AG04450 (cell line): ENCODE data around the gene TRIM38. TPM values are rescaled to one million over a fixed set of nuclear protein-coding genes. Genes with fewer than 3 reads are reported as not detected.

Source experiments
- CTCF ChIA-PET: fragments of 300-600, 350-600 bp; formaldehyde crosslinking; extraction: SDS; loops from one replicate; lab custom pipeline; 2022; ENCODE audit warnings: antibody characterized with exemption, inconsistent platforms; lab: Charles Lee
- POLR2A ChIA-PET: fragments of 350-600 bp; formaldehyde crosslinking; extraction: SDS; loops from one replicate; lab custom pipeline; 2021; ENCODE audit warnings: antibody characterized with exemption, inconsistent platforms; lab: Yijun Ruan, JAX
- DNase-seq: peaks from one replicate; pipeline ENCODE4 v3.0.0-alpha.2; 2011; ENCODE audit warnings: low read depth, low spot score
- H3K27ac ChIP-seq: one replicate; pipeline ENCODE4 v1.5.1; 2012; ENCODE audit warnings: low read depth, low read length, control low read depth
- H3K27me3 ChIP-seq: one replicate; pipeline ENCODE4 v1.6.0; 2012; ENCODE audit warnings: low read length; ENCODE audit not compliant: control insufficient read depth, insufficient read depth
- H3K4me3 ChIP-seq: 2 replicates; pipeline ENCODE4 v1.5.1; 2011; ENCODE audit warnings: mild to moderate bottlenecking, low read depth, low read length, control low read depth
- H3K9me3 ChIP-seq: 2 replicates; pipeline ENCODE4 v1.5.1; 2012; ENCODE audit warnings: low read length; ENCODE audit not compliant: control insufficient read depth, insufficient read depth
- CTCF ChIP-seq: IDR thresholded peaks from 2 replicates; pipeline ENCODE4 v1.5.1; 2011; ENCODE audit warnings: low read depth, low read length, control low read depth, inconsistent platforms
- polyA plus RNA-seq: library from polyadenylated mRNA; depleted of rRNA; stranded (reverse); fragments of >200 nt; gene quantifications from 2 replicates; pipeline ENCODE4 v1.2.3, GENCODE V29; 2011

The TRIM38 gene
- polyA plus RNA-seq, 1 experiment, result 9.1 TPM

GRCh38 chr6:25975923-25976560 lies 13.4 kb downstream of the TRIM38 start:
- Histone ChIP-seq H3K9me3 (no peaks in the 10 kb centered on the region), H3K4me3 (no peak overlapping the region), H3K27ac (no peak overlapping the region), H3K27me3 (no peaks in the 10 kb centered on the region)
- CTCF ChIA-PET, result interaction anchor here (1.7 to 4.3 kb wide), 3 partner anchors 16 to 28 kb away, joined by 6 to 27 read pairs (median 22); no protein-coding TSS in a partner anchor
- TF ChIP-seq CTCF, result no peak
- no peak for DNase-seq
- POLR2A ChIA-PET, result no interaction called here

- no peak overlapping the region for H3K4me3 ChIP-seq
- DNase-seq, result no peak
- H3K9me3 ChIP-seq, result no peaks in the 10 kb centered on the region
- TF ChIP-seq CTCF, result no peak
- ChIA-PET CTCF (interaction anchor here (4.1 to 5.8 kb wide), 2 partner anchors 11 to 22 kb away, joined by 33 to 49 read pairs; no protein-coding TSS in a partner anchor), POLR2A (no interaction called here)
- H3K27ac ChIP-seq, result no peak overlapping the region
- H3K27me3 ChIP-seq, result no peaks in the 10 kb centered on the region
Observed at GRCh38 chr6:25980935-25981334, 18.3 kb downstream of the TRIM38 start.

GRCh38 chr6:25981568-25982263 lies 19.1 kb downstream of the TRIM38 start:
- Histone ChIP-seq H3K27me3 (no peaks in the 10 kb centered on the region), H3K4me3 (no peak overlapping the region), H3K9me3 (no peaks in the 10 kb centered on the region), H3K27ac (no peak overlapping the region)
- ChIA-PET POLR2A (interaction anchor here (0.6 kb wide), 1 partner anchor 10 kb away, joined by 7 read pairs; no protein-coding TSS in a partner anchor), CTCF (interaction anchor here (4.1 to 5.8 kb wide), 2 partner anchors 11 to 21 kb away, joined by 33 to 49 read pairs; no protein-coding TSS in a partner anchor)
- no peak for TF ChIP-seq CTCF
- DNase-seq, result no peak

GRCh38 chr6:25984265-25984664 lies 21.7 kb downstream of the TRIM38 start:
- Histone ChIP-seq H3K4me3 (no peak overlapping the region), H3K9me3 (no peaks in the 10 kb centered on the region), H3K27me3 (no peaks in the 10 kb centered on the region), H3K27ac (no peak overlapping the region)
- TF ChIP-seq CTCF, result no peak
- DNase-seq, result no peak
- CTCF ChIA-PET, result no interaction called here
- POLR2A ChIA-PET, result no interaction called here

GRCh38 chr6:25987845-25988244 lies 25.2 kb downstream of the TRIM38 start:
- no peak for TF ChIP-seq CTCF
- ChIA-PET CTCF (interaction anchor here (2.6 kb wide), 1 partner anchor 15 kb away, joined by 13 read pairs; no protein-coding TSS in a partner anchor), POLR2A (no interaction called here)
- Histone ChIP-seq H3K27ac (no peak overlapping the region), H3K4me3 (no peak overlapping the region), H3K27me3 (no peaks in the 10 kb centered on the region), H3K9me3 (no peaks in the 10 kb centered on the region)
- no peak for DNase-seq
